CD4-positive, alpha-beta T cell treated with Interleukin-15 for 4 hours (primary cell): ENCODE results near the gene EPSTI1.
A peak's percentile ranks its signal among the peaks of the same experiment; 100 is the strongest.
"Not testable (repeated sequence)": the region's sequence is repeated elsewhere in the genome, so short reads cannot be mapped to it uniquely, and the experiment has no call there.

Experiments used
- DNase-seq: peaks from one replicate; pipeline ENCODE4 v3.0.0-alpha.2; 2020; ENCODE audit warnings: low spot score

Gene EPSTI1

DNA sequence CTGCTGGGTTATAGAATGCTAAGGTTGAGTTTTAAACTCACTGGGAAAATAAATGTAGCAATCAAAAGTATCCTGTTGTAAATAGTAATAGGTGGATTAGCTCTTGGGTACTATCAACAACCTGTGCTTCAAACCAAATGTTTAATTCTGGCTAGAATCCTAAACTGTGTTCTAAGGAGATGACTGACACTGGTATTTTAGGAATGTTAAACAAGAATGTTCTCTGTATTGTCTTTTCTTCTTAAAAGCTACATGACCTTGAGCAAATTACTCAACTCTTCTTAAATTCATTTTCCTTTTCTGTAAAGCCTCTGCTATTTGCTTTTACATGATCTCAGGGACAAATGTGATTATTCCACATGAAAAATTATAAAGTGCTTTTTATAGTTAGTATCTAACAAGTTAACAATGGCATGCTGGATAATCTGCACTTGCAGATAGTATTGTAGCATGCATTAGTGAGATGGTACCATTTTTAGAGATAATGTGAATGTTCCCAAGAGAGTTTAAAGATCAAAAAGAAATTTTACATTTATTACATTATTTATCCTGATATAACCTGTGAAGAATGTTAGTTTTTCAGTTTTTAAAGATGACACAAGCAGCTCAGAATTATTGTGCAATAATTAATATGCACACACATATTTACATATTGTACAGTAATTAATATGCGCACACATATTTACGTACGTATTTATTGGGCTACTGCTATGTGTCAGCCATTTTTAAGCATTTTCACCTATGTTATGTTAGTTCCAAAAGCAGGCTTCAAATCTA is 13.6 kb upstream of the EPSTI1 start:
- DNase-seq = no peak

DNA sequence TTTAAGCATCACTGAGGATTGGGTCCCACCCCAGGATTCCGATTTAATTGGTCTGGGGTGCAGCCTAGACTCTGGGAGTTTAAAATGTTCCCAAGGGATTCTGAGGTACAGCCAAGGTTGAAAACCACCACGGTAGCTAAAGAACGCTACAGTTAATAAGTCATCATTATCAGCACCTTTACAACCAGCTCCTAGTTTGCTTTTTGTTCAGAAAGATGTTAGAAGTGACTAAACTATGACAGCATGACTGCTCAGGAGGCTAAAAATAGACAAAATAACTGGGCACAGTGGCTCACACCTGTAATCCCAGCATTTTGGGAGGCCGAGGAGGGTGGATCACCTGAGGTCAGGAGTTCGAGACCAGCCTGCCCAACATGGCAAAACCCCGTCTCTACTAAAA is 11.7 kb upstream of the EPSTI1 start:
- no peak for DNase-seq

DNA sequence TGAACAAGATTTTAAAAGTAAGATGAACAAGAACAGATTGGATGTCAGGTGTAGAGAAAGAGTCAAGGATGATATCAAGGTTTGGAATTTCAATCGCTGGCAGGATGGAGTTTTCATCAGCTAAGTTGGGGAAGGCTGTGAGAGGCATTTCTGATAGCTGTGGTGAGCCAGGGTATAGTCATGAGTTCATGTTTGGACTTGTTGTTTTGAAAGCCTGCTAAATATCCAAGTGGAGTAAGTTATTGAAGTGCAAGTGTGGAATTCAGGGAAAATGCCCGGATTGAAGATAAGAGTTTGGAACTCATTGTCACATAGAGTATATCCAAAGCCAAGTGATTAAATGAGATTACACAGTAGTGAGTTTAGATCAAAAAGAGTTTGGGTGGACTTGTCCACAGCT is 11.0 kb upstream of the EPSTI1 start:
- no peak for DNase-seq

DNA sequence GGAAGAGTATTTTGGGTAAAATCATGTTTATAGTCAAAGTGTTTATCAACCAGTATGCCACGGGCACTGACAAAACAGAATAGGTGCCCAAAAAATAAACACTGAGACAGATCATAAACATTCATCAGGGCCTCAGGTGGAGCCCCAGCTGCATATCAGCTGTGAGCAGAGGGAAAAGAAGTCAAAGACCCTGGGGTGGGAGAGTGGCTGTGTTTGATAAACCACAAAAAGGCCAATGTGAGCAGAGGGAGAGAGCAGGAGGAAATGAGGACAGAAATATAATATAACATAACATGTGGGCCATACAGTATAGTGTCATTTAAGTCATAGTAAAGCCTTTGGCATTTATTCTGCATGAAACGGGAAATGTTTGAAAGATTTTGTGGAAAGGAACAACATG is 10.0 kb upstream of the EPSTI1 start:
- DNase-seq = no peak

DNA sequence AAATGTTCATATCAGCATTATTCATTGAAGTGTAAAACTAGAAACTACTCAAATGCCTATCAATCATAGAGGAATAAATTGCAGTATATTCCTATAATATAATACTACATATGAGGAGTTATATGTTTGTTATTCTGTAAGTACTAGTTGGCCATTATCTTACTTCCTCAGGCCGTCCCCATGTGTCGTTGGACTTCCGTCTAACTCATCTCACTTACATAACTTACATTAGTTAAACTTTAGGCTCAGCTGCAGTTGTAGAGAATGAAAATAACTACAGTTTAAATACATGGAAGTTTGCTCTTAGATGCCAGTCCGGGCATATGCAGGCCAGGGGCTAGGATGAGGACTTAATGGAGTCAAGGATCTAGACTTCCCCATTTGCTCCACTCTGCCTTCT is 8.6 kb upstream of the EPSTI1 start:
- no peak for DNase-seq

DNA sequence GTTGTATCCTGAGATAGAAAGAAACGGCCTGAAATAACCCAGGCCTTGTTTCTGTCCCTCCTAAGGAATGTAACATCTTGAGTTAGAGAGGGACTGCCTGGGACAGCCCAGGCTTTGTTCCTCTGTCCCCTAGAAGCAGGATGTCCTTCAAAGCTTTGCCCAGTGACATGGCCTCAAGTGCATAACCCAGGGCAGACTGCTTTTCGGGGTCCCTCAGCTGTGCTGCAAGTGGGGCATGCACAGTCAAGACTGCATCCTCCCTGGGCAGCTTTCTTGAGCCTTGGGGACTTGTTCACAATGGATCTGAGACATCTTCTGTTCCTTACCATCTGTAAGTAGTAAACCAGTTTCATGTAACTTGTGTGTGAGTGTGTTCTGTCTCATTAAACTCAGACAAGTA is 7.5 kb upstream of the EPSTI1 start:
- DNase-seq = no peak

DNA sequence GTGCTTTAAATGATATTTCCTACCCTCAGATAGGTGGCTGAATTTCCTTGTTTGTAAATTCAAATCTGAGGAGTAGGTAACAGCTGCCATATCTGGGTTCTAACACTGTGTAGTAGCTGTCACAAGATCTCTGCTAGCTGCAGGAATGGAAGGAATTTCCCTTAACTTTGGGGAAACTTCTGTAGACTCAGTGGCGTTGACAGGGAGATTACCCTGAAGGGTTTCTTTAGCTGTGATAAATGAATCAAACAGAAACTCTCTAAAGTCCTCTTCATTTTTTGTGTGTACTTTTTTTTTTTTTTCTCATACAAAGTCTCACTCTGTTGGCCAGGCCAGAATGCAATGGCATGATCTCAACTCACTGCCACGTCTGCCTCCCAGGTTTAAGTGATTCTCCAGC is 5.3 kb upstream of the EPSTI1 start:
- no peak for DNase-seq

DNA sequence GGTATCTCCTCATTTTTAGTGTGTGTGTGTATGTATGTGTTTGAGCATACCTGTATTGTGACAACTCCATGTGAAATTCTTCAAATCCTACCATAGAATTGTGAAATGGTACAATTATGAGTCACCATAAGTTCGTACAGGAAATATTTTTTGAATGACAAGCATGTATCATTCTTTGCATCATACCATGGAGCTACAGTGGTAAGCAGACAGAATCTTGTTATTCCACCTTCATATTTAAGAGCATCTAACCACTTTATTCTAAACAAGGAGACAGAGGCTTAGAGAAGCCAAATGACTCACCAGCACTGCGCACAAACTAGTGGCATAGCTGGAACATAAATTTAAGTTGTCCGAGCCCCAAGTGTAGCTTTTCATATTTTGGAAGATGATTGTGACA is 4.5 kb upstream of the EPSTI1 start:
- no peak for DNase-seq

DNA sequence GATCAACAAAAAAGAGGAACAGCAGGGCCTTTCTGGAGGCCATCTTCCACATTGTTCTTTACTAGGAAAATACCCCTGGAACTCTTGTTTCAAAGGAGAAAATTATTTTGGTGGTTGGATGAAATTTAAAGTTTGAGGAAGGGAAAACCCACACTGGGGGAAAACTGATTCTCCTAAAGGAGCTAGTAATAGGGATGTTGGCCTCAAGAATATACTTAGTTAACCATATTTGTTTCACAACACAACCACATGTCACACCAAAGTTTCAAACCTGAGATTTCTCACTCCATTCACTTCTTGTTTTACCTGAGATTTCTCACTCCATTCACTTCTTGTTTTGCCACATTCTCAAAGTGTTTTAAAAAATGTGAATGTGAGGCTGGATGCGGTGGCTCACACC is 2.8 kb upstream of the EPSTI1 start:
- no peak for DNase-seq

DNA sequence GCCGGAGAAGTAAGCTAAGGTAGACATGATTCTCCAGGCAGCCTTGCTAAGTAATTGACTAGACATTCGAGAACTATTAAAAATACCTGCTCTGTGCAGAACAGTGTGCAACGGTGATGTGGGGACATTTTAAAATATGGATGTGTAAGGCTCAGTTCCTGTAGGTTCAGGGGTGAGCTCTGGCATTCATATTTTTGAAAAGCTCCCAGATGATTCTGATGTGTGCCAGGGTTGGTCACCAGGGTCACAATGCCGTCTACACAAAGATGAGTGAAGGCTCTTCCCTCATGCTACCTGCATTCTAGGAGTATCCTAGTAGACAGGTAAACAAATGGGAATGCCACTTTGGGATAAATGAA is 702 bp upstream of the EPSTI1 start:
- no peak for DNase-seq

DNA sequence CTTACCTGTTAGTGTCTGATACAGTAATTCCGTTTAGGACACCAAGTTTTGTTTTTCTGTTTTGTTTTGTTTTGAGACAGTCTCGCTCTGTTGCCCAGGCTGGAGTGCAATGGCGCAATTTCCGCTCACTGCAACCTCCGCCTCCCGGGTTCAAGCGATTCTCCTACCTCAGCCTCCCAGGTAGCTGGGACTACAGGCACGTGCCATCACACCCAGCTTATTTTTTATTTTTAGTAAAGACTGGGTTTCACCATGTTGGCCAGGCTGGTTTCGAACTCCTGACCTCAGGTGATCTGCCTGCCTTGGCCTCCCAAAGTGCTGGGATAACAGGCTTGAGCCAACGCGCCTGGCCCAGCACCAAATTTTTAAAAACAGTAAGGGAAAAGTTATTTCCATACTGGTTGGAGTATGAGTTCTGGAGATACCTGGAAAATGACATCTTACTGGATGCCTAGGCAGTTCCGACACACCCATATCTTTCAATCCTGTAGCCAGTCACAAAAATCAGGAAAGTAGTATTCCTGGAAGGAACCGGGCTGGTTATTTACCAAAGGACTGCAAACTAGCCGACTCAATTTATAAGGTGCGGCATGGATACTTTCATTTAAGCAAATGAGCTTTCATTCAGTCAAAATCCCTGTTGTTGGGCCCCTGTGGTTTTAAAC is 676 bp downstream of the EPSTI1 start:
- not testable (repeated sequence) for DNase-seq

DNA sequence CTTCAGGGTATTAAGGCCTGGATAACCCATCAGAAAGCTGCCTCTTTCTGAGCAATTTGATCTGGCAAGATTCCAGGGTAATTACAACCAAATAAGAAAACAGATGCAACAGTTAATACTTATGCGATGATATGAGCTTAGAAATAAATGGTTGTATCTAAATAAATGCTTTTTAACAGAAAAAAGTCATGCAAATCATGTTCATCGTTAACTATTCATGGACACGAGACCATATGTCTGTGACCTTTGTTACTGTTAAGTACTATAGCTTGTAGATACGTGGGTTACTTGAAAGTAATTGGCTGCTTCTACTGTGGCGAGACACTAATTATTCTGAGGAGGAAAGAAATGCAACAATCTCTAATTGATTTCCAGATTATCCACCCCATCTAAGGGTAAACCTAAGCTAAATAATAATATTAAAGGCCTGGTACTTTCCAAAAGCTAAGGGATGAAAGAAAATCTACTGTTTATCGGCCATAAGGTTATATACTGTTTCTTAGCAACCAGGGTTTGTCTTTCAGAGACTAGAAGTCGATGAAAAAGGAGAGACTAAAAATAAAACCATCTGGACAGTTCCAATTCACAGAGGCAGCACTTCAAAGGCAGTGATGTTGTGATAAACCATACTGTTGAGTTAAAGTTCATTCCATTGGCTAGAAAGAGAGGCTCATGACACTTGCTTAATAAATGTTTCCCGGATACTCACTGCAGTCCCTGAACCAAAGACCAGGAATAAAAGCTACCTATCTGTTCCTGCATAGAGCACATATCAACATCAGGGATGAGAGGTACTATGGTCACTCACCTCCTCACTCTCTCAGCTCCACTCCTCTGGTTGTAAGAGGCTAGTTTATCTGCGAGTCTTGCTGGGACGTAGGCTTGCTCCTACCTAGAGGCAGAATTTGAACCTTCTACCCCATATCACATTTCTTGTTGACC is 1.5 kb downstream of the EPSTI1 start:
- DNase-seq = peak; percentile 61

DNA sequence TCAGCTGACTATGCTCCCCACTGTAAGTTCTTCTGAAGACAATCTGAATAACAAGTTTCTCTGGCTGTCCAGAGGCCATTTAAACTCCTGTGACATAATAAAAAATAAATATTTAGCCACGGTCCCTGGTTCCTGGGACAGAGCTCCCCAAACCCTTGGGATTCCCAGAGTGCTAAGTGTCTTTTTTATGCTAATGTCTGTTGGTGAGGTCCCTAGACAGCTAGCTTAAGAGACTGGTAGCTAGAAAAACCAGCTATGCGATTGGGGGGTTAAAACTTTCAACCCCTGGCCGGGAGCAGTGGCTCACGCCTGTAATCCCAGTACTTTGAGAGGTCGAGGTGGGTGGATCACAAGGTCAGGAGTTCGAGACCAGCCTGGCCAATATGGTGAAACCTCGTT is 5.9 kb downstream of the EPSTI1 start:
- no peak for DNase-seq

DNA sequence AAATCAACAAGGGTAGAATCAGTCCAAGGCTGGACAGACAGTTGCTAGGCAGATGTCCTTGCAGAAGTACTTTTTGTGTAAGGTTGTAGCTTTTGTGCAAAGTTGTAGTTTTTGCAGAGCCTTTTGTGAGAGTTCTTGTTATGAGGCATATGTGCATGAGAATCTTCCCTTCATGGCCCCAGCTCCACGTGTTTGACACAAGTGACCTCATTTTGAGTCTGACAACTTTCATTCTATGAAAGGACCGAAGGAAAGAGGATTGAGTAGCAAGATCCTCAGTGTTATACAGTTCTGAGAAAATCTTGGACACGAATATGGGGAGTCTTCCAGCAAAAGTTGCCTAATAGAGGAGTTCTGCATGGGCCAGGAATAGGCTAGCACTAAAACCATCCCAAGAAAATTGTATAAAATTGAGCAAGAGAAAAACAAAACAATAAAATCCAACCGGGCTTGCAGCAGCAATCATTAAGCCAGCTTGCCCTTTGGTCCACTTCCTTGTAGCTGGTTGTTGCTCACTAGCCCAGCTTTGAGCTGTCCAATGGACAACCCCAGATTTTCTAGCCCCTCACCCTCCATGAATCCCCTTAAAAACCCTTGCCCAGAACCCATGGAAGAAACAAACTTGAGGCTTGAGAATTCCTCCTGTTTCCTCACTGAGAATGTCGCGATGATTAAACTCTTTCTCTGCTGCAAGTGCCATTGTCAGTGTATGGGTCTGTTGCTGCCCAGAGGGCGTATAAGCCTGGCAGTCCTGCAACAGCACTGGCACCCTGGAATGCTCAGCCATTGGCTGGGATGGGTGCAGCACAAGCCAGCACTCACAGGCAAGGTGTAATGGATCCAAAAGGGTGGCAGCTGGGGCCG is 6.5 kb downstream of the EPSTI1 start:
- no peak for DNase-seq

DNA sequence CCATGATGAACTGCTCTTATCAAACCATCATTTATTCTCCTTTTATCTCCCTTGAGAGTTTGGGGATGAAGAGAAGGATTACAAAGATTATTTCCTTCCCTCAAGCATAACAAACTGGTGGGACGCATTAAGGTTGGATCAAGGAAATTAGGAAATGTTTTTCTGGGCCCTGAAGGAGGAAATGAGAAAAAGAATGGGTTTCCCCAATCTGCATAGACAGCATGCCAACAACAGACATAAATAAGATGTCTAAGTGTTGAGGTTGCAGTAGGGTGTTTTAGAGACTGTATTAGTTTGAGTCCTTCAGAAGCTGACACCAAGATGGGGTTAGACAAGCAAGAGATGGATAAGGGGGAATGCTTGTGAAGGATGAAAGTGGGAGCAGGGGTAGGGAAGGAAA is 7.3 kb downstream of the EPSTI1 start:
- no peak for DNase-seq

DNA sequence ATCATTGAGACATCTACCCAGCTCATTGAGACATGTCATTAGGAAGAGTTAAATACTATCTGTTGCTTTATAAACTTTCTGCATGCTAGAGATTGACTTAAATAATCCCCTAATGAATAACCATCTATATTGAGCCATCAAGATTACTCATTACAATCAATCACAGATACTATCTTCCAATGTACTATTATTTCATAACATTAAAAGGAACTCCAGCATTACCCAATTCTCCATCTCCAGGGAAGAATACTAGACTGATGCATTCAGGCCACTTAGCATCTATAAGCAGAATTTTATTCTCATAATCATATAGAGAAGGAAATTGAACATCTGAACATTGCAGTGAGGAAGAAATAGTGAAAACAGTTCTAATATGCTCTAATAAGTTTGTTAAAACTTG is 8.0 kb downstream of the EPSTI1 start:
- DNase-seq = no peak

DNA sequence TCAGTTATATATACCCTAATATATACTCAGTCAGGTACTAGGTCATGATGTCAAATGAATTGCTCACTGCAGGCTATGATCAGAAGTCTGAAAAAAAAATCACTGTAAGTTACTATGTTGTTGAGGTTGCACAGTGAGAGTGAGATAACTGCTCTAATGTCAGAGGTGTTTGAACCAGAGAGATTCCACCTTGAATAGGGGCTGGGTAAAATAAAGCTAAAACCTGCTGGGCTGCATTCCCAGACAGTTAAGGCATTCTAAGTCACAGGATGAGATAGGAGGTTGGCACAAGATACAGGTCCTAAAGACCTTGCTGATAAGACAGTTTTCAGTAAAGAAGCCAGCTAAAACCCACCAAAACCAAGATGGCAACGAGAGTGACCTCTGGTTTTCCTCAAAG is 10.2 kb downstream of the EPSTI1 start:
- no peak for DNase-seq

DNA sequence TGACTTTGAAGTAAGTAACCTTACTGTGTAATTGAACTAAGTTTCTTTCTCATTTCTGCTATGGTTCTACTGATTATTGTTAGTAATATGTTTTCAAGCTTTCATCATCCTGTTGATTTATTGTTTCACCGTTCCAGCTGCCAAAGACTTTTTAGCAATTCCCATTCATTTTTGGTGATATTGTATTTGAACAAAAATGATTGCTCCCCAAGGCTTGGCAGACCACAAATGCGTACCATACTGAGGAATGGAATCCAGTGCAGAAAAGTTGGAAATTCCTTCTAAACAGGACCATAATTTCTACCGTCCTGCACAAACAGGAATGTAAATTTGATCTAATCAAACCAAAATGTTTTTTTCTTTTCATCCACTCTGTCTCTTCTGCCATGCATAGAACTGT is 10.7 kb downstream of the EPSTI1 start:
- no peak for DNase-seq

DNA sequence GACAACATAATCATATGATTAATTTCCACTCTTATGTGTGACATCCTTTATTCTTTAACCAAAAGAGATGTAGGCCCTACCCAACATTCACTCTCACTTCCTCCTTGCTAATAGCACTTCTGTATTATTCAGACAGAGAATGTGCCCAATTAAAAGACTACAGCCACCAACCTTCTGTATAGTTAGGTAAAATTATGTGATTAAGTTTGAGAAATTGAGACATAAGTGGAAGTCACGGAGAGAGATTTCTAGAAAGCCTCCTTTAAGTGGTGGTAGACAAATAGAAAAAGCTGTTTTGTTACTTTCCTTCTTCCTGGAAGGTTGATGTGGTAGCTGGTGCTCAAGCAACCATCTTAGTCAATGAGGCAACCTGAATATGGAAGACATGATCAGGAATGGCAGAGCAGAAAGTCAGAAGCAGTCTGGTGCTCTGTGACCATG is 14.8 kb downstream of the EPSTI1 start:
- DNase-seq = no peak

DNA sequence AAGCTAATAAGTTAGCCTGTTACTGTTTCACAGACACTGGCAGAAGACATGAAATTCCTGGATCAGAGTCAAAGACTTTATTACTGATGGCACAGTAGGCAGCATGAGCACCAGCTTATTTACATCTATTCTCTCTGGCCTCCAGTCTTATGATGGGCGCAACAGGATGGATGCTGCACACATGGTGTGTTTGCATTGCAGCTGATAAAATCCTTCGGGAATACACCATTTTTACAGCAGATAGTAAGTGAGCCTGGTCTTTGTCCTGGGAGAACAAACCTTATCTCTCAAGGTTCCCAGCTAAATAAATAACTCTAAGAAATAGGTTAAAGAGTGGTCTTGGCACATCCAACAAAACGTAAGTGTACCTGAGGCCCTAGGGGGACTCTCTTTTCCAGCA is 16.0 kb downstream of the EPSTI1 start:
- no peak for DNase-seq

DNA sequence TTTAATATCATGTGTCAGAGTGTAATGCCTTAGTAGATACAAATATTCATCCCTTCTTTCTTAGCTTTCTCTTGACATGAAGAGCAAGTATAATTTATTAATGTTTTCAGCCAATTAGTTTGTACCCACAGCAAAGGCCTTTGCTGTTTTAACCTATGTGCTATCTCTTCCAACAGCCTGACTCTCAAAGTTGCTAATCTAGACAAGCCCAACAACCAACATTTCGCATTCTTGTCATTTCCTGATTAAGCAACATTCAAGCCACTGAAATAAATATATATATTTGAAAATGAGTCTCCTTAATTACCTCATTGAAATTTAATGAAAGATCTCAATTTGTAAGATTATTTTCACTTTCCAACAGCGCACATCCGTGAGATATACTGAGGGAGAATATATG is 18.5 kb downstream of the EPSTI1 start:
- DNase-seq = no peak
